GM18520 (cell line): Measurements from ENCODE around the gene CHD5.

Experiments used
- ATAC-seq: cut with Tn5 transposase; IDR thresholded peaks from one replicate; pipeline ENCODE4 v1.9.1; 2021; ENCODE audit not compliant: unreplicated experiment

Gene CHD5

DNA sequence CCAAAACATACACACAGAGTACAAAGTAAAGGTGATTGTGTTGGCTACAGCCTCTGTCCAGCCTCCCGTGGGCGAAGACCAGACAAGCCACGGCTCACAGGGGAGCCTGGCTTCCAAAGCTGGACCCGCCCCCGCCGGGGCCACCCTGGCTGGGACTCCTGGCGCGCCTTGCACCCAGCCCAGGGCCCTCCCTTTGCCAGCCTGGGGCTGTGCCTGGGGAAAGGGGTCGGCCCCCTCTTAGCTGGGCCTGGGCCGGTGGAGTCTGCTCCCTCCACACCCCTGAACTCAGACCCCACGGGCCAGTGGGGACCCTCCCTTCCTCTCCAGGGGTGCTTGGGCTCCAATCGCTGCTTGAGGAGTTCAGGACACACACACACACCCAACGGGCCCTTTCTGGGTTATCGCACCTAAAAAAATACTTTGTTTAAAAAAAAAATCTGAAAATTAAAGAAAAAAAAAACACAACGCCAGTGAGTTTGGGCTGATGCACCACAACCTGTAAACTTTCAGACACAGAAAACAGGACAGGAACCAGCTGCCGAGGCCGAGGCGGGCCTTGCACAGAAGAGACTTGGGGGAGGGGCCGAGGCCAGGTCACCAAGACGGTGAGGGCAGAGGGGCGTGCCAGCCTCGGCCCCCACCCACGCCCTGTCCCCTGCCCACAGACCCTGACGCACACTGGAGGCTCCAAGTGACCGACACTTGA, 78.1 kb downstream of the CHD5 start:
- ATAC-seq = no peak

DNA sequence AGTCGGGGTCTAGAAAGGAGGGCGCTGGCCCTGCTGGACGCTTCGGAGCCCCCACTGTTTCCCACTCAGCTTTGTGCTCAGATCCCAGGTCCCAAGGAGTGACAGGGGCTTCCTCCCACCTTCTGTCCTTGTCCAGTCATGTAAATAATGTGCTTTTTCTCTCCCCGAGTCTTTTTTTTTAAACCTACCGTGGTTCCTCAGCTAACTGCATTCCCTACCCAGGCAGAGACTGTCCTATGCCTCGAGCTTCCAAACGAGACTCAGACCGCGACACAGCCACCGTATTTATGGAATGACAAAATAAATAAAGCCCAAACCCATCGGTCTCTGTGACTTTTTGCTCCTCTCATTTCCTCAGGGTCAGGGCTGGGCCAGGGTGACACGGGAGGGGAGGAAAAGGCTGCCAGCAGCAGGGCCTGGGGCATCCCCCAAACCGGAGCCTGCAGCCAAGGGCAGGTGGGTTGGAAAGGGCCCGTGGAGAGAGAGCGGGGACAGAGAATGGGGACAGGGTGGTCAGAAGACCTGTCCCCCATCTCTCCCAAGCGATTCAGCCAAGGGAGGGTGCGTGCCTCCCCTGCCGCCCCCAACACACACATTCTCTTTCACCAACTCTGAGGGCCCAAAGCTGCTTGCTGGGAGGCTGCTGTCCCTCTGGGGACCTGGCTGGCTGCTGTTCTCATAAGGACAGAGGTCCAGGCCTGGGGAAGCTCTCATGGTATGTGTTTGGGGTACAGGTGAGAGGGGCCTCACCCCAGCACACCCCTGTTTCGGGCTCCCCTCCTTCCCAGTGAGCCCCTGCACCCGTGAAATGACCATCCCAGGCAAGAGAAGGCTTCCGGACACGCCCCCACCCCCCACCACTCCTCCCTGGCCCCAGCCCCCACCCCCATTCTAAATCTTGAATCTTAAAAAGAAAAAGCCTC, 79.0 kb downstream of the CHD5 start:
- ATAC-seq = no peak

DNA sequence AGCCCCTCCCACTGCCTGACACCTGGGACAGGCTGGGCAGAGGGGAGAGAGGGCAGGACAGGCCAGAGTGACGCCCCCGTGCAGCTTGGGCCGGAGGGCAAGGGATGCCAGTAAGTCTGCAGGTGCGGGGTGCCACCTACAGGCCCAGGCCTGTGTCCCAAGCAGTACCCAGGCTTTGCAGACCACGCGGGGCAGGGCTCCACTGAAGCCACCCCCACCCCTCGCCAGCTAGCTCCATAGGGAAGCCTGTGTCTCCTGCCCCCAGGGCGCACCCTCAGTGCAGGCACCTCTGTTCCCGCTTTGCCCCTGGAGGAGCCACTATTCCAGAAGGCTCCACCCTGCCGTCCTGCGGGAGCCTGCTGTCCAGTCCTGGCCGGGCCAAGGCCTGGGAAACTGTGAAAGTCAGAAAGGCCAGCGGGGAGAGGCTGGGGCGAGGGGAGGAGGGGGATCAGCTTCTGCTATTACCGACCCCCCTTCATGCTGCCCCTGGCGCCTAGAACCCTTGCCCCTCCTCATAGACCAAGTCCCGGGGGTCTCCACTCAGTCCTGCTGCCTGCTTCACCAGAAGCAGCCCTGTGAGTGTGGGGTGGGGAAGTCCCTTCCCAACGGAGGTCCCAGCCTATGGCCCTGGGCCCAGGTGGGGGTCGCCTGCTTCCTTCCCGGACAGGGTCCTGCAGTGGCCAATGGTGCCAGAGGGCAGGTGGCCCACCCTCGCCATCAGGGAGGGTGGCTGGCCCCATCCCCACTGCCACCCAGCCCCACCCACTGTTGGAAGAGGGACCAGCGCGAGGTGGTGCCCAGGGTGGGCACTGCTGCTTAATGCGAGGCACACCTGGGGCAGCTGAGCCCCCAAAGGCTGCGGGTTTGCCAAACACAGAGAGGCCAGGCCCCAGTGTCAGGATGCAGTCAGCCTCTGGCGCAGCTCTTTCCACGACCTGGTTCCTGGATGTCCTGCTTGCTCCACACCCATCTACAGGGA, 80.0 kb downstream of the CHD5 start:
- no peak for ATAC-seq

DNA sequence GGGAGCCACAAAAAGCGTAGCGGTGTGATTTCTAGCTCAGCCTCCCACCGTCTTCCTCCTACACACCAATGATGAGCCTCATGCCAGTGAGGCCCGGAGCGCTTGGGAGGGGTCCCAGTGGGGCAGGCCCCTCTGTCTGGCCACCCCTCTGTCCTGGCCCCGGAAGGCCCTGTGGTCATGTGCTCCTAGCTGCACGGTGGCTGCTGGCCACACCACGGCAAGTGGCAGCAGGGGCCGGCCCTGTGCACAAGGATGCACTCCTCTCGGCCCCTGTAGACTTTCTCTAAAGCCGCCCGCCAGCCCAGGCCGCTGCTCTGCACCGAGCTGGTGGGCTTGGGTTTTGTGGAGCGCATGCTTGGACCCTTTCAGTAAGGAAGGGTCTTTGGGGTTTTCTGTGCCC, 80.8 kb downstream of the CHD5 start:
- no peak for ATAC-seq

DNA sequence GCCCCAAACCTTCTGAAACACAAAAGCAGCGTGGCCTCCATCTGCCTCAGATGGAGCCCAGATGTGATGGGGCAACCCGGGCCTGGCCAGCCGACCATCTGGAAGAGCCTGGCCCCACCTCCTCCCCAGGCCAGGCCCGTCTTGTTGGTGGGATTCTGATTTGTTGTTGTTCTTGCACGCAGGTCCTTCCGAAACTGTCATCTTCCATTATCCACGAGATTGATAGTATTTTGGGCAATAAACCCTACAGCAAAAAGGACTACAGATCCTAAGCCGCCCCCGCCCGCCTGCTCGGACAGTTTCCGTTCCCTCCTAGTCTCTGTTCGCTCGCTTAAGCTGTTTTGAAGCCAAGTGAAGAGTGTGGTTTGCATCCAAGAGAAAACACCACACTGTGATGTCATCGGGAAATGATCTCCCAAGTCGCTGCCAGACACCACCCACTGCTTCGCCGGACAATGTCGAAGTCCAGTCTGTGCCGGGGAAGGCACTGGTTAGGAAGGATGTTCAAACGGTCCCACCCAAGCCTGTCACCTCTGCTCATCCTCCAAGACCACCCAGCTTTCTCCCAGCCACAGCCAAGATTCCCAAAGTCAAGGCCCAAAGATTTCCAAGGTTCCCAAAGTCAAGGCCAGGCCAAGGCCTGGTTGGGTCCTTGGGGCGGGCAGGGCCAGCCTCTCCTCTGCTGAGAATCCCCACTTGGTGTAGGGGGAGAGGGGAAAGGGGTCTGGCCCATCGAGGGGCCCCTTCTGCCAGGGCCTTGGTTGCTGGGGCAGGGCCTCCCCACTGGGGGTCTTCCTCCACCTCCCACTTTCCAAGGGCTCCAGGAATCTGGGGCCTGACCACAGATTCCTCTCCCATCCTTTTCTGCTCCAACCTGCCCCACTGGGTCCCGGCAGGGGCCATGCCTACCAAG, 81.6 kb downstream of the CHD5 start:
- no peak for ATAC-seq

DNA sequence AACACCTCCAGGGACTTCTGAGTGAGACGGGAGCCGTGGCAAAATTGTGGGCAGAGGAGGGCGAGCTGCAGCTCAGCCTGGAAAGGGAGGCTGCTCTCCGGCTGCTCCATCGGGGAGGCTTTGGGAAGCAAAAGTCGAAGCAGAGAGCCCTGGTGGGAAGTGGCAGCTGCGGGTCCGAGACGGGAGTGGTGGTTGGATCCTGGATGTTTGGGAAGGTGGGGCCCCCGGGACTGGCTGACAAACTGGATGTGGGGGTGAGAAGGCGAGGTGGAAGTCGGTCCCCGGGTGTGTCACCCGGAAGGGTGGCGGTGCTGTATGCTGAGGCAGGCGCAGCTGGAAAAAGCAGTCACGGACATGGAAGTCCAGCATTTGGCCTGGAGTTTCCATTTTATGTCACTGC, 82.3 kb downstream of the CHD5 start:
- ATAC-seq = no peak

DNA sequence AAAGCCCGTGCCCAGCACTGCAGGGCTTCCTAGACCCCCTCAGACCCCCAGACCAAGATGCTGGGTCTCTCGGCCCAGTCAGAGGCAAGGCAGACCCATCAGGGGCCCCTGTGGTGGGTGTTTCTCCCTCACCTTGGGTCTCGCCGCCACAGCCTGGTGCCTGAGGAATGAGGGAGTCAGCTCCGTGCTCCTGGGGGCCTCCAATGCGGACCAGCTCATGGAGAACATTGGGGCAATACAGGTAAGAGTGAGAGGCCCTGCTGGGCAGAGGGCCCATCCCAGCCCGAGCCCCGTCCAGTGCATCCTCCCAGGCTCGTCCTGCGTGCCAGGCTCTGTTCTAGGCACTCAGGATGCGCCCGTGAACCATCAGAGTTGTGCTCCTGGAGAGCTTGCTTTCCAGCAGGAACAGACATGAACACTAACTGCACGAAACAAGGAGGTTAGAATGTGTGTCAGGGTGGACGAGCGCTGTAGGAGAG, 83.0 kb downstream of the CHD5 start:
- no peak for ATAC-seq

DNA sequence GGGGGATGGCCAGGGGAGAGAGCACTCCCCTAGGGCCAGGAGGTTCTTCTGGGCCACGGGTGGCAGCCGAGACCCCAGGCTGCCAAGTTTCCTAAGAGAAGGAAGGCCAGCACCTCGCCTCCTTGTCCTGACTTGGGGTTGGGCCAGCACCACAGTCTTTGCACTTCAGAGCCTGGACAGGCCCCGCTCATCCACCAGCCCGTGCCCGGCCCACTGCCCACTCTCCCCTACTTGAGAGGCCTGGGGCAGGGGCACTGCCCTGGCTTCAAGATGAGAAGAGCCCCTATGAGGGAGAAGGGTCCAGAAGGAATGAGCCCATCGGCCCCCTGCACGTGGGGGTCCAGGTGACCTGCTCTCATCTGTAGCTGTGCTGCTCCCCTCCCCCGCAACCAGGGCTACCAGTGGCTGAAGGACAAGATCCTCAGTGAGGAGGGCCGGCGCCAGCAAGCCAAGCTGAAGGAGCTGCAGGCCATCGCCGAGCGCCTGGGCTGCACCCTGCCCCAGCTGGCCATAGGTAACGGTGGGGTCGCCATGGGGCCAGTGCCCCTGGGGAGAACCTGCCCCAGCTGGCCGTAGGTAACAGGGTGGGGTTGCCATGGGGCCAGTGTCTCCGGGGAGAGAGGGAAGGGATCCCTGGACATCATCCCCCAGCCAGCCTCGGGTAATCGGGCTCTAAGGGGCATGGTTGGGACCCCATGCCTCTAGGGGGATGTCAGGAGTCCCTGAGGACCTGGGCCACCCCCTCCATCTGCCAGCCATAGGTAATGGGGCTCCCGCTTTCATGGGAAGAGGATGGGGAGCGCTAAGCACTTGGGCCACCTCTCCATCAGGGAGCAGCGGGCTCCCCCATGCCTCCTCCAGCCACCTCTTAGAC, 83.6 kb downstream of the CHD5 start:
- no peak for ATAC-seq

DNA sequence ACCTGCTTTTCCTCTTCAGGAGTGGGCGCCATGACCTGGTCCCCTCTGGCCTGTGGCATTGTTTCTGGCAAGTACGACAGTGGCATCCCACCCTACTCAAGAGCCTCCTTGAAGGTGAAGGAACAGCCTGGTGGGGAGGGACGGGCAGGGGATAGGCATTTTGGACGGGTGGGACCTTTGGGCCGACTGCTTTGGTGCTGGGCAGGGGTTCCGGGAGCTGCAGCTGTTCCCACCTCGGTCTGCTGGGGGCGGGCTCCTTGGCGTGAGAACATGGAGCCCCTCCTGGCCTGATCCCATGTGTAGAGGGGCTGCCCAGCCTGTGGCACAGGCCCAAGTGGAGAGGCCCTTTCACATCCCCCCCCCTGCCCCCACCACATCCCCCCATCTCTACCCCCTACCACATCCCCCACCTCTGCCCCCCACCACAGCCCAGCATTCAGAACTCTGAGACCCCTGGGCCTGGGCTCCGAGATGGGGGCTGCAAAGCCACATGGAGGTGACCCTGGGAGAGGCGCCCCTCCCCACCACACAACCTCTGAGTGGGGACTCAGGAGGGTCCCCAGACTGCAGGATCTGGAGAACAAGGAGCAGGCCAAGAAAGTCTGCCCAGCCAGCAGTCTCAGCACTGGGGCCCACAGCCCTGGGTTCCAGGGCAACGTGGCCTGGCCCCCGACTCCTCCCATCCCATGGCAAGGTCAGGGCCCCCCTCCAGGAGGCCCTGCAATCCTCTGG, 84.4 kb downstream of the CHD5 start:
- no peak for ATAC-seq

DNA sequence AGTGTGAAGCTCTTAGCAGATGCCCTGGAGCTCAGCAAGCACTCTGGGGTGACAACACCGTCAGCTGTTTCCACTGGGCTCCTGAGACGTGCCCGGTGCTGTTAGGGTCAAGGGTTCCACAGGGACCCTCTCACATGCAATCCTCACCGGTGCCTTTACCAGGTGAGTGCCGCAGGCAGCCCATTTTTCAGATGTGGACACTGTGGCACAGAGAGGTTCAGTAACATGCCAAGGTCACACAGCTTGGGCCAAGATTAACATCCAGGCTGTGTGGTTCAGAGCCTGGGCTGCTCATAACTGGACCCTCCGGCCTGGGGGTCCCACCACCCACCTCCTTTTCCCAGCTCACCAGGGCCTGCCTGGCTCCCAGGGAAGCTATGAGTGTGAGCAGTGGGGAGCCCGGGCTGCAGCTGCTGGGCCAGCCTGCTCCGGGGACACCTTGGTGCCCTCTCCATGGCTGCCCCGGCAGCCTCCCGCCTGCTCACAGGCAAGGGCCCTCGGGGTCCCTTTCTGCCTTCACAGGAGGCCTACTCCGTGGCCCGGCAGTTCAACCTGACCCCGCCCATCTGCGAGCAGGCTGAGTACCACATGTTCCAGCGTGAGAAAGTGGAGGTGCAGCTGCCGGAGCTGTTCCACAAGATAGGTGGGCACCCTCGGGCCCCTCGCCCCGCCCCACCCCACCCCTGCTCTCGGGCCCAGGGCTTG, 85.2 kb downstream of the CHD5 start:
- ATAC-seq = no peak

DNA sequence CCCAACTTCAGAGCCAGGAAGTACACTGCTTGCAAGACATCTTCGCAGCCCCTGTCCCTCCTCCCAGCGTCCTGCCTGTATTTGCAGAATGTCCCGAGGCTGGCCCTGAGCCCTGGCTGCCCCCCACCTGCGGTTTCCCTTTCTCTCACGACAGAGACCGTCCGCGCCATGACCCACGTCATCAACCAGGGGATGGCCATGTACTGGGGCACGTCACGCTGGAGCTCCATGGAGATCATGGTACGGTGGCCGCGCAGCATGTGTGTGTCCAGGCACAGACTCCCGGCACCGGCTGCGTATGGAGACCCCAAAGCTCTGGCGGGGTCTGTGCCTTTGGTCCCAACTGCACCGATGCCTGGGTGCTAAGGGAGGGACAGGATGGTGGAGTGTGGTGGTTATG, 85.9 kb downstream of the CHD5 start:
- no peak for ATAC-seq

DNA sequence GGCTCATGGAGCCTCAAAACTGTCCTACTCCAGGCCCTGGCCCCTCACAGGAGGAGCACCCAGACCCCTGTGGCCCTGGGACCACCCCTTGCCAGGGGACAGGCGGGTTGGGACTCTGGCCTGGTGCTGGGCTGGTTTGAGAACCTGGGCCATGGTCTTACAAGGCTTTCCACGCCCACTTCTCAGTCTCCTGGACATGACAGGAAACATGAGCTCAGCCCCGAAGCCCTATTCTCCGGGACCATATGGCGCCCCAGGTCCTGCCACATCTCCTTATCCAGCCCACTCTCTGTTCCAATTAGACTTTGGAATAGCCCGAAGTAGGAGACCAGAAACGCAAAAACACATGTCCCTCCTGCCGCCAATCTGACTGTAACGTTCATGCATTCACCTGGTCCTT, 86.5 kb downstream of the CHD5 start:
- ATAC-seq = no peak

DNA sequence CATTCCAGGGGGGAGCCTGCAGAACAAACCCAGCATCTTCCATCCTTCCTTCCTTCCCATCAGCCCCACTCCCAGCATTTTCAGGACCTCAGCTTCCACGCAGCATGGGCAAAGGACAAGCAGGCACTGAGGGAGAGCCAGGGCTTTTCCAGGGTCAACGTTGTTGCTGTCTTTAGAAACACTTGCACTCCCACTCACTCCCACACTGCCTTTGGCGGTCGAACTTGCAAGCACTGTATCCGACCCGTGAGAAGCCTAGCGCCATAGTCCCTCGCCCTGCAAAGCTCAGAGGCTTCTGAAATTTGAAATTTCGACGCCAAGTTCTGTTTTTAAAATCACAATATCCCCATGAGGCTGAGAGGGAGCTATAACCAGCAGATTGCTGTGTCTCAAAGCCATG, 87.0 kb downstream of the CHD5 start:
- no peak for ATAC-seq

DNA sequence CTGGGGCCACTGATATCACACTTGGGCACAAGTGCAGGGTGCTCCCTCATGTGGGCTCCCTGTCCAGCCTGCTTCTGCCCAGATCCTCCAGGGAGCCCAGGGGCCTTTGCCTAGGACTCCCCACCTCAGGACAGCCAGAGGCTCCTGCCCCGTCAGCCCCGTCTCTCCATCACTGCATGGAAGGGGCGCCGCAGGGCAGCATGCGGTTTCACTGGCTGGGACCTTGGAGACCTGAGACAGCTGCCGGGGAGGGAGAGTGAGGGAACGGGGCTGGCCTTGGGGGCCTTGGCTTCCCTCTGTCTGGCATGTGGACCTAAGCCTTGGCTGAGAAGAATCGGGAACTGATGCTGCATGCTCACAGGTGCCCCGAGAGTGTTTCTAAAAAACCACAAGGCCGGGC, 87.9 kb downstream of the CHD5 start:
- no peak for ATAC-seq

DNA sequence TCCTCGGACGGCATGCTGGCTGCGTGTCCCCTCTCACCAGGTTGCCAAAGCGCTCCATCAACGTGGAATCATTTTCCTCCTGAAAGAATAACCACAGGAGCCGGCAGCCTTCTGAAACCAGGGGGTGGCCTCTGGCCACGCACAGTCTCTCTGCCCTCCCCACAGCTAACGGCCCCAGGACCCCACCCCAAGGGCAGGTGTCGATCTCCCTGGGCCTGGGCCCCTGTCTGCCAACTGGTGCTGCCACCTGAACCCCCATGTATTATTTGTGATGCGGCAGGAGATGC, 88.4 kb downstream of the CHD5 start:
- ATAC-seq = no peak

DNA sequence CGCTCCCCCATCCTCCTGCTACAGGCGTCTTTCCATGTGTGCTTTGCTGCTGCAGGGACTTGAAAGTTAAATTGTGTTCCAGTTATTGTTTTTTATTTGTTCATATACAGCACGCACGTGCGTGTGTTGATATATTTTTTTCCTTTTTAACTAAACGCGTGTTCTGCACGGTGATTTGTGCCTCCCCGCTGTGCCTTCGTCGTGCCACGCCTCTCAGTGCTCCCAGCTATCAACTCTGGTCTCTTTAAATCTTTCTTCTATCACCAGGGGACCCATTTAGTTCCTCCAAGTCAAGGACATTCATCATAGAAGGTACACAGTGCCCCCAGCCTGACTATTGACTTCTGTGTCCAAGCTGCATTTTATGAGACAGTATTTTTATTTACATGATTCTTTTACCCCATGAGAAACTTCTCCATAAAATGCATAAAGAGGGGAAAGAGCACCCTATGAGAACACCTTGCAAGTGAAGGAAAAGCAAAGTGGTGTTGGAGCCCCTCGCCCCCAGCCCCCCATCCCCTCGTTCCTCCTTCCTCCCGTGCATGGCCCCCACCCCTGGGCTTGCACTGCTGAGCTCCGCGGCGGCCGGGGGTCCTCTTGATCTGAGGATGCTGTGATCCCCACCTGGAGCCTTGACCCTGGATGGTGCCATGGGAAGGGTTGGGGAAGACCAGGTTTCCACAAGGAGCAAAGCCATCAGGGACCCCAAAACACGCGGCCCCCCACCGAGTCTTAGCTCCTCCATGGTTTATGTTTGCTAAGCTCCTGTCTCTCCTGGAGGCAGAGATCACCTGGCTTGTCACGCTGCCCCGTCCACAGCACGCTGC, 88.9 kb downstream of the CHD5 start:
- ATAC-seq = no peak

DNA sequence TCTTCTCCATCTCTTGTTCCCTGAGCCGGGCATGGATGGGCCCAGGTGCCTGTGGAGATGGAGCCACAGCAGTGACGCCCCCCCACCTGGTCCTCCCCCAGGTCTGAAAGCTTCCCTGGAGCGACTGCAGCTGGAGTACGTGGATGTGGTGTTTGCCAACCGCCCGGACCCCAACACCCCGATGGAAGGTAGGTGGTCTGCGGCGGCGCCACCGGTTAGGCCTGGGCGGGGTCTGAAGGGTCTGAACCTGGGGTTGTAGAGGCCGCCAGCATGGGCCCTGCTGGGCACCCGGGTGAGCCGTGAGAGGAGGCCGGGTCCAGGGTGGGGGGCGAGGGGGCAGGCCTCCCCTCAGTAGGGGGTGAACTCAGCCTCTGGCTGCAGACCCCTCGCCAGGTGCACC, 89.8 kb downstream of the CHD5 start:
- ATAC-seq = no peak
